HFF-Myc (cell line): ENCODE data around the gene BPHL.
"Not testable (repeated sequence)": the region's sequence is repeated elsewhere in the genome, so short reads cannot be mapped to it uniquely, and the experiment has no call there.

Experiments
- DNase-seq: peaks from one replicate; pipeline ENCODE4 v3.0.0-alpha.2; 2011; ENCODE audit warnings: low read depth; ENCODE audit errors: extremely low read depth
- H3K4me3 ChIP-seq: replicated peaks from 2 replicates; pipeline ENCODE4 v1.5.1; 2011; ENCODE audit warnings: low read depth, mild to moderate bottlenecking, control low read depth, low read length
- CTCF ChIP-seq: IDR thresholded peaks from 2 replicates; pipeline ENCODE4 v1.5.1; 2012; ENCODE audit warnings: mild to moderate bottlenecking, low read depth, low read length, control low read depth; ENCODE audit errors: missing control alignments

The BPHL gene

GRCh38 chr6:3077430-3077829 is 41.1 kb upstream of the BPHL start:
- H3K4me3 ChIP-seq = no peak overlapping the region
- TF ChIP-seq CTCF = no peak
- DNase-seq = no peak

- DNase-seq, H3K4me3 ChIP-seq: not testable (repeated sequence)
Observed at GRCh38 chr6:3078952-3079351, 39.6 kb upstream of the BPHL start.

- DNase-seq = no peak
- H3K4me3 ChIP-seq = no peak overlapping the region
- TF ChIP-seq CTCF = no peak
Observed at GRCh38 chr6:3079682-3080081, 38.8 kb upstream of the BPHL start.

- DNase-seq = no peak
- no peak for TF ChIP-seq CTCF
- H3K4me3 ChIP-seq = no peak overlapping the region
Observed at GRCh38 chr6:3081960-3082359, 36.6 kb upstream of the BPHL start.

- H3K4me3 ChIP-seq = no peak overlapping the region
- TF ChIP-seq CTCF = no peak
- DNase-seq = no peak
Observed at GRCh38 chr6:3085074-3085473, 33.4 kb upstream of the BPHL start.

GRCh38 chr6:3086282-3086946 is 32.1 kb upstream of the BPHL start:
- TF ChIP-seq CTCF = no peak
- DNase-seq = no peak
- H3K4me3 ChIP-seq = no peak overlapping the region

GRCh38 chr6:3088446-3088845 is 30.1 kb upstream of the BPHL start:
- no peak for TF ChIP-seq CTCF
- DNase-seq = no peak
- H3K4me3 ChIP-seq = no peak overlapping the region
